Activated naive CD8-positive, alpha-beta T cell (primary cell): ENCODE results near the gene NAAA.
"Not testable (repeated sequence)": the region's sequence is repeated elsewhere in the genome, so short reads cannot be mapped to it uniquely, and the experiment has no call there.

ENCODE experiments used
- H3K27ac Mint-ChIP-seq: one replicate; pipeline ENCODE4 v1.8.0; 2021; ENCODE audit warnings: mixed read lengths
- H3K27me3 Mint-ChIP-seq: one replicate; pipeline ENCODE4 v1.8.0; 2021; ENCODE audit warnings: mixed read lengths
- H3K36me3 Mint-ChIP-seq: one replicate; pipeline ENCODE4 v1.8.0; 2021; ENCODE audit warnings: mixed read lengths
- H3K4me1 Mint-ChIP-seq: one replicate; pipeline ENCODE4 v1.8.0; 2021; ENCODE audit warnings: low read depth, mixed read lengths
- H3K4me3 Mint-ChIP-seq: one replicate; pipeline ENCODE4 v1.8.0; 2021; ENCODE audit warnings: mild to moderate bottlenecking, mixed read lengths
- H3K9me3 Mint-ChIP-seq: one replicate; pipeline ENCODE4 v1.8.0; 2021; ENCODE audit warnings: low read depth, mixed read lengths

Gene NAAA

GRCh38 chr4:75935628-75936027 is 5.2 kb downstream of the NAAA start:
- H3K36me3 Mint-ChIP-seq = peaks cover 9% of the 10 kb centered on the region
- H3K4me3 Mint-ChIP-seq = no peak overlapping the region
- no peaks in the 10 kb centered on the region for H3K27me3 Mint-ChIP-seq
- H3K4me1 Mint-ChIP-seq = peaks cover 19% of the 10 kb centered on the region
- H3K9me3 Mint-ChIP-seq = no peaks in the 10 kb centered on the region
- no peak overlapping the region for H3K27ac Mint-ChIP-seq

GRCh38 chr4:75930152-75930551 is 10.7 kb downstream of the NAAA start:
- Mint-ChIP-seq H3K4me3 (no peak overlapping the region), H3K4me1 (no peaks in the 10 kb centered on the region), H3K27me3 (no peaks in the 10 kb centered on the region), H3K9me3 (no peaks in the 10 kb centered on the region), H3K27ac (no peak overlapping the region), H3K36me3 (peaks cover 12% of the 10 kb centered on the region)

GRCh38 chr4:75924916-75925315 is 15.9 kb downstream of the NAAA start:
- not testable (repeated sequence) for H3K4me3 Mint-ChIP-seq, H3K9me3 Mint-ChIP-seq, H3K27me3 Mint-ChIP-seq, H3K4me1 Mint-ChIP-seq, H3K27ac Mint-ChIP-seq
- peaks cover 11% of the 10 kb centered on the region for H3K36me3 Mint-ChIP-seq

GRCh38 chr4:75924309-75924827 is 16.4 kb downstream of the NAAA start:
- peaks cover 11% of the 10 kb centered on the region for H3K36me3 Mint-ChIP-seq
- H3K27ac Mint-ChIP-seq = no peak overlapping the region
- H3K9me3 Mint-ChIP-seq = no peaks in the 10 kb centered on the region
- H3K4me1 Mint-ChIP-seq = no peaks in the 10 kb centered on the region
- no peaks in the 10 kb centered on the region for H3K27me3 Mint-ChIP-seq
- no peak overlapping the region for H3K4me3 Mint-ChIP-seq

GRCh38 chr4:75922588-75922987 is 18.2 kb downstream of the NAAA start:
- Mint-ChIP-seq H3K4me3 (no peak overlapping the region), H3K4me1 (no peaks in the 10 kb centered on the region), H3K27me3 (no peaks in the 10 kb centered on the region), H3K27ac (no peak overlapping the region), H3K9me3 (no peaks in the 10 kb centered on the region), H3K36me3 (peaks cover 11% of the 10 kb centered on the region)

GRCh38 chr4:75921910-75922309 is 18.9 kb downstream of the NAAA start:
- H3K4me3 Mint-ChIP-seq = no peak overlapping the region
- no peaks in the 10 kb centered on the region for H3K4me1 Mint-ChIP-seq
- H3K27me3 Mint-ChIP-seq = no peaks in the 10 kb centered on the region
- peaks cover 11% of the 10 kb centered on the region for H3K36me3 Mint-ChIP-seq
- no peak overlapping the region for H3K27ac Mint-ChIP-seq
- no peaks in the 10 kb centered on the region for H3K9me3 Mint-ChIP-seq

GRCh38 chr4:75920327-75920726 is 20.5 kb downstream of the NAAA start:
- no peaks in the 10 kb centered on the region for H3K4me1 Mint-ChIP-seq
- peaks cover 9% of the 10 kb centered on the region for H3K36me3 Mint-ChIP-seq
- no peaks in the 10 kb centered on the region for H3K27me3 Mint-ChIP-seq
- no peaks in the 10 kb centered on the region for H3K9me3 Mint-ChIP-seq
- no peak overlapping the region for H3K4me3 Mint-ChIP-seq
- H3K27ac Mint-ChIP-seq = no peak overlapping the region

- no peak overlapping the region for H3K27ac Mint-ChIP-seq
- H3K4me3 Mint-ChIP-seq = no peak overlapping the region
- H3K36me3 Mint-ChIP-seq = peaks cover 8% of the 10 kb centered on the region
- H3K9me3 Mint-ChIP-seq = no peaks in the 10 kb centered on the region
- no peaks in the 10 kb centered on the region for H3K27me3 Mint-ChIP-seq
- H3K4me1 Mint-ChIP-seq = no peaks in the 10 kb centered on the region
Observed at GRCh38 chr4:75919920-75920319, 20.9 kb downstream of the NAAA start.

GRCh38 chr4:75916091-75916661 is 24.6 kb downstream of the NAAA start:
- no peaks in the 10 kb centered on the region for H3K9me3 Mint-ChIP-seq
- H3K36me3 Mint-ChIP-seq = peaks cover 9% of the 10 kb centered on the region

GRCh38 chr4:75912968-75913367 is 27.8 kb downstream of the NAAA start:
- H3K4me3 Mint-ChIP-seq = no peak overlapping the region
- H3K4me1 Mint-ChIP-seq = no peaks in the 10 kb centered on the region
- H3K27ac Mint-ChIP-seq = no peak overlapping the region

More at GRCh38 chr4:75916091-75916661, 24.6 kb downstream of the NAAA start:
- no peak overlapping the region for H3K27ac Mint-ChIP-seq
- no peak overlapping the region for H3K4me3 Mint-ChIP-seq
- no peaks in the 10 kb centered on the region for H3K4me1 Mint-ChIP-seq
- H3K27me3 Mint-ChIP-seq = no peaks in the 10 kb centered on the region

GRCh38 chr4:75910831-75911230 is 30.0 kb downstream of the NAAA start:
- H3K9me3 Mint-ChIP-seq, H3K27ac Mint-ChIP-seq, H3K4me3 Mint-ChIP-seq, H3K4me1 Mint-ChIP-seq, H3K27me3 Mint-ChIP-seq: not testable (repeated sequence)
- peaks cover 14% of the 10 kb centered on the region for H3K36me3 Mint-ChIP-seq

More at GRCh38 chr4:75912968-75913367, 27.8 kb downstream of the NAAA start:
- Mint-ChIP-seq H3K36me3 (peaks cover 14% of the 10 kb centered on the region), H3K9me3 (no peaks in the 10 kb centered on the region), H3K27me3 (no peaks in the 10 kb centered on the region)

GRCh38 chr4:75909405-75909804 is 31.4 kb downstream of the NAAA start:
- no peak overlapping the region for H3K4me3 Mint-ChIP-seq
- H3K27me3 Mint-ChIP-seq = no peaks in the 10 kb centered on the region
- H3K4me1 Mint-ChIP-seq = no peaks in the 10 kb centered on the region
- H3K36me3 Mint-ChIP-seq = peaks cover 14% of the 10 kb centered on the region
- no peaks in the 10 kb centered on the region for H3K9me3 Mint-ChIP-seq
- H3K27ac Mint-ChIP-seq = no peak overlapping the region

GRCh38 chr4:75908555-75908954 is 32.3 kb downstream of the NAAA start:
- no peaks in the 10 kb centered on the region for H3K4me1 Mint-ChIP-seq
- no peaks in the 10 kb centered on the region for H3K27me3 Mint-ChIP-seq
- no peak overlapping the region for H3K4me3 Mint-ChIP-seq
- H3K27ac Mint-ChIP-seq = no peak overlapping the region
- peaks cover 14% of the 10 kb centered on the region for H3K36me3 Mint-ChIP-seq
- no peaks in the 10 kb centered on the region for H3K9me3 Mint-ChIP-seq

- Mint-ChIP-seq H3K27ac (no peak overlapping the region), H3K4me3 (no peak overlapping the region), H3K9me3 (no peaks in the 10 kb centered on the region), H3K36me3 (peaks cover 14% of the 10 kb centered on the region), H3K27me3 (no peaks in the 10 kb centered on the region), H3K4me1 (no peaks in the 10 kb centered on the region)
Observed at GRCh38 chr4:75907966-75908365, 32.8 kb downstream of the NAAA start.

- Mint-ChIP-seq H3K4me1 (no peaks in the 10 kb centered on the region), H3K9me3 (no peaks in the 10 kb centered on the region), H3K27ac (no peak overlapping the region)
Observed at GRCh38 chr4:75904076-75904475, 36.7 kb downstream of the NAAA start.

GRCh38 chr4:75902352-75902751 is 38.5 kb downstream of the NAAA start, which contains the start of gene PPEF2:
Gene PPEF2, minus strand, starts transcription at chr4:75902452. Its CDS starts 6,127 bp downstream, at chr4:75896325.
- H3K4me1 Mint-ChIP-seq = no peaks in the 10 kb centered on the region
- no peak within 1 kb of the TSS for H3K4me3 Mint-ChIP-seq
- no peaks in the 10 kb centered on the region for H3K36me3 Mint-ChIP-seq
- no peaks in the 10 kb centered on the region for H3K9me3 Mint-ChIP-seq
- no peak within 1 kb of the TSS for H3K27ac Mint-ChIP-seq
- H3K27me3 Mint-ChIP-seq = peaks cover 1% of the 10 kb centered on the region

More at GRCh38 chr4:75904076-75904475, 36.7 kb downstream of the NAAA start:
- Mint-ChIP-seq H3K4me3 (no peak overlapping the region), H3K36me3 (no peaks in the 10 kb centered on the region), H3K27me3 (peaks cover 1% of the 10 kb centered on the region)
